Panc1 (cell line): ENCODE measurements around the gene ASXL1.

Experiments used
- CTCF ChIP-seq: fragments of 450-650 bp; IDR thresholded peaks from 2 replicates; pipeline ENCODE4 v1.5.1; 2017; ENCODE audit warnings: mild to moderate bottlenecking
- REST ChIP-seq, 2 experiments: IDR thresholded peaks; 2 replicates each; pipeline ENCODE4 v1.6.1; 2011 to 2012; ENCODE audit warnings: low read depth in 2 of 2, control low read depth in 1 of 2, low read length in 1 of 2, mild to moderate bottlenecking in 1 of 2, moderate library complexity in 1 of 2; ENCODE audit not compliant: insufficient read depth in 1 of 2

- TF ChIP-seq CTCF (no peak), REST (IDR thresholded peaks at IDR 0.05; ENCODE audit: insufficient read depth in 1 of 2, low read depth in 2 of 2, low read length in 1 of 2) (no peak)
Observed at GRCh38 chr20:32315891-32316290, 42.2 kb upstream of the ASXL1 start.
